ENCODE measurements around the gene CDK14. TPM values are rescaled to one million over a fixed set of nuclear protein-coding genes. Genes with fewer than 3 reads are reported as not detected.

CDK14 gene
- total RNA-seq, 4 donors from 2014 or later, result 22.2 to 36.3 (median 28.6) TPM

DNA sequence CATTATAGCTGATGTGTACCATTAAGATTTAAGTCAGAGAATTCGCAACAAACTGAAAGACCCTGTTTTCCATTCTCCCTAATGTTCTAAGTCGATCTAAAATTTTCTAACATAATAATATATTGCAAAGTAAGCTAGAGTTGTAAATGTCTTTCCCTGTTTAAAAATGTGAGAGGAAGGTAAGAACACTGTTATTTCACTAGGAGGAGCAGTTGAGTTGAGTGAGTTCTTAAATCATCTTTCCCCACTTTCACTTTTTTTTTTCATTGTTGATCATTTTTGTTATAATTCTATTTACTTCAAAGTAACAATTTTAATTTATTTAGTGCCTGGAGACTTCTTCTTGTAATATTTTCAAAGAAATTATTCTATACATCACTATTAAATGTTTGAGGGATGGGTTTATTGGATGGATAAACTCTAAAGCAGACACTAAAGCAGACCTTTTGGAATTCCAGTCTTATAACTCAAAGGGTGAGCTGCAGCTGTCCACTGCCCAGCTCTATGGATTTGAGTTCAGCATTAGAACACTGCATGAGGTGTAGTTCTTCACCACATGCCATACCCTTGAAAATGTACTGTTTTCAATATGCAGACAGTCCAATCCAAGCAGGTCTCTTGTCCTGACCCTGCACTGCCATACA lies 486.9 kb downstream of the CDK14 start:
- H3K9me3 ChIP-seq, result no peaks in the 10 kb centered on the region
- WGBS, 2 donors, result 51 to 55% methylated on average over 2 of the region's 2 CpGs
- DNase-seq (ENCODE audit: low spot score in 2 of 2), result no peak
- no peak for TF ChIP-seq POLR2A (IDR thresholded peaks at IDR 0.05)
- TF ChIP-seq, protein P1, sequence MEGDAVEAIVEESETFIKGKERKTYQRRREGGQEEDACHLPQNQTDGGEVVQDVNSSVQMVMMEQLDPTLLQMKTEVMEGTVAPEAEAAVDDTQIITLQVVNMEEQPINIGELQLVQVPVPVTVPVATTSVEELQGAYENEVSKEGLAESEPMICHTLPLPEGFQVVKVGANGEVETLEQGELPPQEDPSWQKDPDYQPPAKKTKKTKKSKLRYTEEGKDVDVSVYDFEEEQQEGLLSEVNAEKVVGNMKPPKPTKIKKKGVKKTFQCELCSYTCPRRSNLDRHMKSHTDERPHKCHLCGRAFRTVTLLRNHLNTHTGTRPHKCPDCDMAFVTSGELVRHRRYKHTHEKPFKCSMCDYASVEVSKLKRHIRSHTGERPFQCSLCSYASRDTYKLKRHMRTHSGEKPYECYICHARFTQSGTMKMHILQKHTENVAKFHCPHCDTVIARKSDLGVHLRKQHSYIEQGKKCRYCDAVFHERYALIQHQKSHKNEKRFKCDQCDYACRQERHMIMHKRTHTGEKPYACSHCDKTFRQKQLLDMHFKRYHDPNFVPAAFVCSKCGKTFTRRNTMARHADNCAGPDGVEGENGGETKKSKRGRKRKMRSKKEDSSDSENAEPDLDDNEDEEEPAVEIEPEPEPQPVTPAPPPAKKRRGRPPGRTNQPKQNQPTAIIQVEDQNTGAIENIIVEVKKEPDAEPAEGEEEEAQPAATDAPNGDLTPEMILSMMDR (IDR thresholded peaks at IDR 0.05), result peak; percentile 32 to 57 (median 46)
- peaks cover 0 to 56% (median 9%) of the 10 kb centered on the region in 4 donors for H3K4me1 ChIP-seq
- no peaks in the 10 kb centered on the region for H3K36me3 ChIP-seq
- H3K27ac ChIP-seq, result peak overlapping the region in 2 of 4 donors; percentile 37 to 48
- H3K27me3 ChIP-seq, result no peaks in the 10 kb centered on the region
- no peak overlapping the region for H3K4me3 ChIP-seq

DNA sequence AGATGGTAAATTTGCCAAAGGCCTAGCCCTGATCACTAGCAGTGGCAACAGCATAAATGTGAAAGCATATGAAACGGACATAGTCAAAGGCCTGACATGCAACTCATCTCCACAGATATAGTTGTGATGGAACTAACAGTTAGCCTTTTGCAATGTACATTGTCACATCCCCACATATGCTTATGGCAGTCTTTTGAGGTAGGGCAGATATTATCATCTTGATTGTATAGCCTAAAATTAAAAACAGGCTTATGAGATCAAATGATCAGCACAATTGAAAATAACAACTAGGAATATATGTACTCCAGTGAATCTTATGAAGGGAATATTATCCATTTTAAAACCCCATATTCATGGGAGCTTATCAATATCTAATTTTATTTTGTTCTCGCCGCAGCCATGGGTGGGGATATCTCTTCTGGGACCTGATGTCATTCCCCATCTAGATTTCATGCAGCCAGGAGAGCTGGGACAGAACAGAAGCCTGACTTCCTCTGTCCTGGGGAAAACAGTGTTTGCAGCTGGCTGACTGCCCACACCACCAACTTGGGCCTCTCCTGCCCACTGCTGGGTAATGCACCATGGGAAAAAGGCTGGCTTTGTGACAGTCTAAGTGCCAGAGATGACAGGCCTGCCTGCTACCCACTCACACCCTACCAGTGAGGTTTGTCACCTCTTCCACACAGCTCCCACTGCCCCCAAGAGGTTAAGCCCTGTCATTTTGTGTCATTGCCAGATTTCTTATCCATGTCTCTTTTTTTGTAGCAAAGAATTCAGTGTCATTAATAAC lies 487.9 kb downstream of the CDK14 start:
- TF ChIP-seq, protein P1 (IDR thresholded peaks at IDR 0.05), result no peak
- TF ChIP-seq EP300 (IDR thresholded peaks at IDR 0.05) (no peak), POLR2A (IDR thresholded peaks at IDR 0.05) (no peak)
- H3K27ac ChIP-seq, result no peak overlapping the region
- H3K27me3 ChIP-seq, result no peaks in the 10 kb centered on the region
- no peaks in the 10 kb centered on the region for H3K36me3 ChIP-seq
- DNase-seq (ENCODE audit: low spot score in 2 of 2), result no peak
- no peak overlapping the region for H3K4me3 ChIP-seq
- H3K9me3 ChIP-seq, result no peaks in the 10 kb centered on the region
- H3K4me1 ChIP-seq, result peaks cover 0 to 56% (median 9%) of the 10 kb centered on the region in 4 donors
- WGBS, 2 donors, result 53 to 66% methylated on average over 3 of the region's 3 CpGs

DNA sequence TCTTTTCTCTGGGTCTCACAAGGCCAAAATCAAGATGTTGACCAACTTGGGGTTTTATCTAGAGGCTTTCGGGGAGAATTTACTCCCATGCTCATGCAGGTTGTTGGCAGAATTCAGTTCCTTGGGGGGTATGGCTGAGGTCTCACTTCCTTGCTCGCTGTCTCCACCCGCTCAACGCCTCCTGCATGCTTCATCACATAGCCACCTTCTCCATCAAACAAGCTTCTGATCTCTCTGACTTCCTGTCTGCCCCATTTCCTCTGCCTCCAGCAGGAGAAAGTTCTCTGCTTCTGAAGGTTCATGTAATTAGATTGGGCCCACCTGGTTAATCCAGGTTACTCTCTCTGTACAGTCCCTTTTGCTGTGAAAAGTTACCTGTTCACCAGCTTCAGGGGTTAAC lies 489.1 kb downstream of the CDK14 start:
- WGBS, 2 donors, result 70 to 81% methylated on average over 4 of the region's 4 CpGs
- no peak for DNase-seq (ENCODE audit: low spot score in 2 of 2)
- no peaks in the 10 kb centered on the region for H3K27me3 ChIP-seq
- no peaks in the 10 kb centered on the region for H3K36me3 ChIP-seq
- H3K4me1 ChIP-seq, result peaks cover 0 to 45% (median 9%) of the 10 kb centered on the region in 4 donors
- no peak overlapping the region for H3K27ac ChIP-seq
- H3K4me3 ChIP-seq, result no peak overlapping the region
- H3K9me3 ChIP-seq, result no peaks in the 10 kb centered on the region
- no peak for TF ChIP-seq EP300 (IDR thresholded peaks at IDR 0.05)
- TF ChIP-seq, protein P1 (IDR thresholded peaks at IDR 0.05), result no peak

DNA sequence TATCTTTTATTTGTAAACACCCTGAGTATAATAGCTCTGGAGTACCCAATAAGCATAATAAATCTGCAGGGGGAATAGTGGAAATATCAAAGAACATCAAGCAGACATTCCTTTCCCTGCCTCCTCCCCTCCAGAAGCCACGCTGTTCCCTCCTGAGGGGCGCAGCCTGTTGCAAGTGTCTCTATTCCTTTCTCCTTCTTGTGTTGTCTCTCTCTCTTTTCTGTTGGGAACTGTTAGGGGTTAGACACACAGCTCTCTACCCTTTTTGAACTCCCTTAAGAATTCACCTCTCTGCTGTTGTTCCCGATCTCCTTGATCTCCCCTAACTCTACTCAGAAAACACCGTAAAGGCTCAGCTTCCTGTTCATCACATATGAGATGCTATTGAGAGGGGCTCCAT lies 490.1 kb downstream of the CDK14 start:
- Histone ChIP-seq H3K27ac (no peak overlapping the region), H3K27me3 (no peaks in the 10 kb centered on the region), H3K4me1 (peaks cover 0 to 34% (median 9%) of the 10 kb centered on the region in 4 donors), H3K9me3 (no peaks in the 10 kb centered on the region), H3K36me3 (no peaks in the 10 kb centered on the region), H3K4me3 (no peak overlapping the region)
- 79 to 89% methylated on average over 4 of the region's 4 CpGs for WGBS, 2 donors
- TF ChIP-seq EP300 (IDR thresholded peaks at IDR 0.05) (no peak), POLR2A (IDR thresholded peaks at IDR 0.05) (no peak)
- DNase-seq (ENCODE audit: low spot score in 2 of 2), result no peak

DNA sequence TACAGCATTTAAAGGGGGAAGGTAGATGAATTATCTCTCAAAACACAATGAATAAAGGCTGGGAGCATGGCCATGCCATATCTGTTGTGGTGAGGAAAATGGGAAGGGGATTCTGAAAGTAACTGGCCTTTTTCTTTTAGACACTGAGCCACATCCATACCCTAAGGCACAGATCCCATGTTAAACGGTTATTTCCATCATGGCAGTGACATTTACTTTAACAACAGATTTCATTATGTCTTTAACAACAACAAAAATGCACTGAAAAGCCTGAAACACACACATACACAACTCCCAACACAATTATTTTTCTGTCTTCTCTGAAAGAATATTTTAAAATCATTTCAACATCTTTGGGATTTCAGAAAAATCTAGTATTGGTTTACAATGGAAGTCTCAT lies 492.0 kb downstream of the CDK14 start:
- DNase-seq (ENCODE audit: low spot score in 2 of 2), result no peak
- no peak overlapping the region for H3K27ac ChIP-seq
- TF ChIP-seq EP300 (IDR thresholded peaks at IDR 0.05), result no peak
- no peak for TF ChIP-seq POLR2A (IDR thresholded peaks at IDR 0.05)
- TF ChIP-seq, protein P1 (IDR thresholded peaks at IDR 0.05), result no peak
- H3K36me3 ChIP-seq, result no peaks in the 10 kb centered on the region
- H3K4me1 ChIP-seq, result peaks cover 0 to 15% (median 0%) of the 10 kb centered on the region in 4 donors
- no peaks in the 10 kb centered on the region for H3K9me3 ChIP-seq
- WGBS, 2 donors, result 39 to 58% methylated on average over 1 of the region's 1 CpG
- H3K27me3 ChIP-seq, result no peaks in the 10 kb centered on the region
- no peak overlapping the region for H3K4me3 ChIP-seq
